ENCODE results near the gene CCT6B.

Gene CCT6B

DNA sequence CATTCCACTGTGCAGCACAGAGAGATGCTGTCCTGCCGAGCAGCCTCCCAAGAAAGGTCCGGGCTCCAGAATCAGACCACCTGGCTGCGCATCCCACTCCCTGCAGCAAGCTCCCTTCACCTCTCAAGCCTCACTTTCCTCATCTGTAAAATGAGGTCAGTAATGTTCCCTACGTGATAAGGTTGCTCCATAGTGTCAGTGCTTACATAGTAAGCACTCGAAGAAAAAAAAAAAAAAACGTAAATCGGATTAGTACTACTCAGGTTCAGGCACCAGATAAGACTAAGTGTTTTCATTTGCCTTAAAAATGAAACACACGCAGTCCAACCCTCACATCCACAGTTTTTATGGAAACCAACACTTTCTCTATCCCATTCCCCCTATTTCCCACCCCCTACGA, 76.7 kb downstream of the CCT6B start:
- DNase-seq: no peak

DNA sequence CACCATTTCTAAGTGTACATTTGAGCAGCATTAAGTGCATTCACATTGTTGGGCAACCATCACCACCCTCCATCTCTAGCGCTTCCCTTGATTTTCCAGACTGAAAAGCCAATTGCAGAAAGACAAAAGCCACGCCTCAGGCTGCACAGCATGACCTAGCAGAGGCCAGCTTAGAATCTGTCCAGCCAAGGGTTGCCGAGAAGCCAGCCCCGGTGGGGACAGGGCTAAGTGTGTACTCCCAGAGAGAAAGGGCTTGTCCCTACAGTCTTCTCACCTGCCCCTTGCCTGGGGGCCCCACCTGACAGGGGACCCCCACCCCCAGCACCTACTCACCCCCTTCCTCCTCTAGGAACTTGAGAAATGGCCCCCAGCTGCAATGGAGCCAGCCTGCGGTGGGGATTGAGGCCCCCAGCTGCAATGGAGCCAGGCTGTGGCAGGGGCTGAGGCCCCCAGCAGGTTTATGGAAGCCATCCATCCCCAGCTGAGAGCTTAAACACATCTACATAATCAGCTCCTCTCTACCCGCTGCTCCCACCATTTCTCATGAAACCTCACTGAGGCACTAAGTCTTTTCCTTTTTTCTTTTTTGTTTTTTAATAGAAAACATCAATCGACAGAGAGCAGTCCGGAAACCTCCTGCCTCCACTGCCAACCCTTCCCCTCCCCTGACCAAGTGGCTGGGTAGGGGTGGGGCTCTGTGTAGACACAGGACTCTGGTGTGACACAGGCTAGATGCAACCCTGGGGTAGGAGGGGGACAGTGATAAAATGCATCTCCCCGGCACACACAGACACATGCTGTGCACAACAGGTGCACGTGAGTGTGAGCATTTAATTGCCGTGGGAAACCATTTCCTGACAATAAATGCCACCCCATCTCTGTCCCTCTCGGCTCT, 77.9 kb downstream of the CCT6B start:
- no peak for DNase-seq

DNA sequence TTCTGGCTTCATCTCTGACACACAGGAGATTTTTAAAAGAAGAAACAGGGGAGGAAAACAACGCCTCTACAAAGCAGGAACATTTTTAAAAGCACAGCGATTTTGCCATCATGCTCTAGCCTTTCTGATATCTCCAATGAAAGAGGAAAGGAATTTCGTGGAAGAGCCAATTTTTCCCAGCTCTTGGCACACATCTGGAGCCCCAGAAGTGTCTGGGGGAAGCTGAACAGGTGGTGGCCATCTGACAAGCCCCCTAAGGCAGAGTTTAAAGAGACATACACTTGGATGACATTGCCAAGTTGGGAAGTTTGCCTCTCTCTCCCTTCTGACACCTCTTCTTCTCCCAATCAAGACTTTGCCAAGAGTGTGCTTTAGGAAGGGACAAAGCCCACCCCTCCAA, 82.1 kb downstream of the CCT6B start:
- no peak for DNase-seq
